Stimulated activated CD4-positive, alpha-beta T cell treated with anti-CD3 and anti-CD28 coated beads, TNF-alpha, amount 100 ng/mL, for 24 hours (primary cell): ENCODE data around the gene TRERF1.

Source experiments
- DNase-seq, 3 experiments: peaks; one replicate each; pipeline ENCODE4 v3.0.0-alpha.2; 2020; ENCODE audit warnings: low read depth in 3 of 3

Gene TRERF1

DNA sequence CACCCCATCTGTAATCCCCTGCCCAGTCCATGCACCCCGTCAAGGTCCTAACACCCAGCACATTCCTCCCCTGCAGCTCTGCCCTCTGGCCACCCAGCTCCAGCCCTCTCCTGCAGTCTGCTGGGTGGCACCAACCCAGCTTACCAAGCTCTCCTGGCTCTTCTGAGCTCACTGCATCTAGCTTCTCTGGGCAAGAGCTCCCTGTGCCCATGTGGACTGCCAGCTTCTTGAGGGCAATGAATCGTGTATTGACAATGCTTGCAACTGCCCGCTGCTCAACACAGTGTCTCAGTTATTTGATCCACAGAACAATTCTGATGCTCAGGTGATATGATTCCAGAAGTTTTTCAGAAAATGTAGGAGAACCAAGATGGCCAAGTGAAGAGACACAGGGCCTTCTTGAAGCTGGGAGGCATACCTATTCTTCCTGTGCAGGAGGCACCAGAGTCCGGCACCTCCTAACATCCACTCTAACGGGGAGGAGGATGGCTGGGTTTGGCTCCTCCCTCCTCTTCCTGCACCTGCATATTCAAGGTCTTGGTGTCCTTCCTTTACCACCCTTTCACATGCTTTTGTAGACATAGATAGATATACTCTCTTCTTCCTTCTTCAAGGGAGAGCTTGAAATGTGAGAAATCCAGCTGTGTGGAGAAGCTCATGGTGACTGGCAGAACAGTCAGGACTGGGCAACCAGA, 85.6 kb downstream of the TRERF1 start:
- DNase-seq = no peak

DNA sequence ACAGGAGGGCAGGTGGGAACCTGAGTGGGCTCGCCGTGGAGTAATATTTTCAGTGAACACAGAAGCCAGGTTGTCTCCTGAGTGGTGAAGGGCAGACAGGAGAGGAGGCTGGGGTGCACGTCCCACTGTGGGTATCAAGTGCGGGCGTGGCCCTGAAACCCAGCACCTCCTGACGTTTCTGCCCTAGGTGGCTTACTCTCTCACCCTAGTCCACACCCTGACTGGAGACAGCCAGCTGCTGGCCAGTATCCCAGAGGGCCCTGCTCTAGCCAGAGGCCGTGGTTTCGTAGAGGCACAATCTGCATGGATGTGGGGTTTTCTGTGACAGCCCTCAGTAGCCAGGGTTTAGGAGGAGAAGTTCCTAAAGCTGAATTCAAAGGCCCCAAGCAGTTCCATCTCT, 86.7 kb downstream of the TRERF1 start:
- no peak for DNase-seq

DNA sequence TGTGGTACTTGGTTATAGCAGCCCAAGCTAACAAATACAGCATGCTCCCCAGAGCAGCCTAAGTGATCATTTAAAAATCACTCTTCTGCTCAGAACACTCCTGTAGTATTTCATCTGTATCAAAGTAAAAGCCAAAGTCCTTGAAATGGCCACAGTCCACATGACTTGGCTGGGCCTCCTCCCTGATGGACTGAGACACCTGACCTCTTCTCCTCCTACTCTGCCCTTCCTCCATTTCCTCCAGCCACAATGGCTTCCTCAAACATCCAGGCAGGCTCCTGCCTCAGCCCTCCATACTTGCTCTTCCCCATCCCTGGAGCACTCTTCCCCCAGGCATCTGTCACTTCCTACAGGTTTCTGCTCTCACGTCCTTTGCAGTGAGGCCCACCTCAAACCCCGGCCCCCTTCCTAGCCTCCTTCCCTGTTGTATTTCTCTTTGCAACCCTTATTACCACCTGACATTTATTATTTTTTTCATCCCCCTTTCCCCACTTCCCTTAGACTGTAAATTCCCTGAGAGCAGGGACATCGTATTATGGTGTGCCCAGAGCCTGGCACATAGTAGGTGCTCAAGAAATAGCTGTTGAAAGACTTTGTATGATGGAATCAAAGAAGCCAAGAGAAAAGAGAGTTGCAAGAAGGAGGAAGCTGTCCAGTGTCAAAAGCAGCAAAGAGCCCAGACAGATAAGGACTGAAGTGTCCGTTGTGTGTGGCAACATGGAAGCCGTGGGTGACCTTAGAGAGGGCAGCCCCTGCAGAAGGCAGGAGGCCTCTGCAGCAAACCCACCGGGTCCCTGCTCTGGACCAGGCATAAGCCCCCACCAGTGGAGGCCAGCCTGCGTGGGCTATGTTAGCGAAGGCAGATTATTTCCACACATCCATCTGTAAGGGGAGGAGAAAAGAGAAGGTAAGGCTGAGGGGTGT, 87.5 kb downstream of the TRERF1 start:
- DNase-seq = no peak

DNA sequence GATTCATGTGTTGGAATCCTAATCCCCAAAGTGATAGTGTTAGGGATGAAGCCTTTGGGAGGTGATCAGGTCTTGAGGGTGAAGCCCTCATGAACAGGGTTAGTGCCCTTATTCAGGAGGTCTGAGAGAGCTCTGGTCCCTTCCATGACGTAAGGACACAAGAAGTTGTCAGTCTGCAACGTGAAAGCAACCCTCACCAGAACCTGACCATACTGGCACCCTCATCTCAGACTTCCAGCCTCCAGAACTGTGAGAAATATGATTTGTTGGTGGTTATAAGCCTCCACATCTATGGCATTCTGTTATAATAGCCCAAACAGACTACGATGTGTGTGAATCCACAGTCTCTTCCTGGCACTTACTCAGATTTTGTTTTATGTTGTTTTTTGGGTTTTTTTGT, 90.7 kb downstream of the TRERF1 start:
- DNase-seq = no peak

DNA sequence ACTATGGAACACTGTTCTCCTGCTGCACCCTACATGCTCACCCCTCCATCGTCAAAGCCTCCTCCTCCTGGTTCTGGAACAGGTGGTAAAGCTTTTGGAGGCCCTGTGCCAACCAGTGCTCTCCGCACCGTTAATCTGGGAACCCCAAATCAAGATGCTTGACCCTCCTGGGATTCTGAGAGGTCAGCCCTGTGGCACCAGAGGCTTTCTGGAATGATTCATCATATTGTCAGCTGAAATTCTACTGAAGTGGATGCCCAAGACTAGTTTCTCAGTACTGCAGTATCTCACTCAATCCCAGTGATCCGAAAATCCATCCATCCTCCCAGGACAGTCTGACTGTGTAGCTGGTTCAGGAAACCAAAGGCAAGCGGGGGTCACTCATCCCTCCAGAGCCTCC, 92.7 kb downstream of the TRERF1 start:
- DNase-seq = no peak

DNA sequence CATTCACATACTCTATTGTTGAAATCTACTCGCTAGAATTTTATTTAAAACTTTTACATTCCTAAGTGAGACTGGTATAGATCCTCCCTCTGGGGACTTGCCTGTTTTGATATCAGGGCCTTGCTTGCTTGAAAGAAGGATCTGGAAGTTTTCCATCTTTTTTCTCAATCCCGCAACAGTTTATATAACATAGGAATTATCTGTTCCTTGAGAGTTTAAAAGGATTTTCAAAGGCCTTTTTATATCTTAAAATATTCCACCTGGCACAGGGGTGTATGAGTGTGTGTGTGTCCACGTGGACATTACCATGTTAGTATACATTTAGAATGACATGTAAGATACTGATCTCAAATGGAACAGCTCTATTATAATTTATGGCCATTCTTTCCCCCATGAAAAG, 96.3 kb downstream of the TRERF1 start:
- DNase-seq = no peak

DNA sequence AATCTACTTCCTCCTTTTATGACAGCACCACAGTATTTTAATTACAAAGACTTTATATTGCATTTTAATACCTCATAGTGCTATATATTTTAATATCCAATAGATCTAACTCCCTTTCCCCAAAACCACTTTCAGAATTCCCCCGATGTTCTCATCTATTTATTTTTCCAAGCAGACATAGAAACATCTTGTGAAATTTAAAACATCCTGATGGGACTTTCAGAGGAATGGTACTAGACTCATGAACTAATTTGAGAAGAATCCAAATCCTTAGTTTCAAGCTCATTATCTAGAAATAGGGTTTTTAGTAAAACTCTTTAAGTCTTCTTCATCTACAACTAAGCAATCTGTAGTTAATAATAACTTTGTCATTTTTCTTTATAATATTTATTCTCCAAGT, 97.0 kb downstream of the TRERF1 start:
- DNase-seq = no peak

DNA sequence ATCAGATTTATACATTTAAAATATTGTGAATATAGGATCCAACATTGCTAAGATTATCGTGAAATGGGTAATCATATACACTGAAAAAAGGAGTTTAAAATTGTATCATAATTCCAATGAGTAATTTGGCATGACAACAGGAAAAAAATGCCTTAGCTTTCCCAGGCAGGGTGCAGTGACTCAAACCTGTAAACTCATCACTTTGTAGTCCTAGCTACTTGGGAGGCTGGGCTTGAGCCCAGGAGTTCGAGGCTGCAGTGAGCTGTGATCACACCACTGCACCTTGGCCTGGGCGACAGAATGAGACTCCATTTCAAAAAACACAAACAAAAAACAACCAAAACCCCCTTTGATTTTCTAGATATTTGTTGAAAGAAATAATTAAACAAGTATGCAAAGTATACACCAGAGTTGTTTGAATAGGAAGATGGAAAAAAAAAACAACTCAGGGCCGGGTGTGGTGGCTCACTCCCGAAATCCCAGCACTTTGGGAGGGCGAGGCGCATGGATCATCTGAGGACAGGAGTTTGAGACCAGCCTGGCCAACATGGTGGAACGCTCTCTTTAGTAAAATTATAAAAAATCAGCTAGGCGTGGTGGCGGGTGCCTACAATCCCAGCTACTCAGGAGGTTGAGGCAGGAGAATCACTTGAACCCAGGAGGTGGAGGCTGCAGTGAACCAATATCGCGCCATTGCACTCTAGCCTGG, 98.7 kb downstream of the TRERF1 start:
- no peak for DNase-seq

DNA sequence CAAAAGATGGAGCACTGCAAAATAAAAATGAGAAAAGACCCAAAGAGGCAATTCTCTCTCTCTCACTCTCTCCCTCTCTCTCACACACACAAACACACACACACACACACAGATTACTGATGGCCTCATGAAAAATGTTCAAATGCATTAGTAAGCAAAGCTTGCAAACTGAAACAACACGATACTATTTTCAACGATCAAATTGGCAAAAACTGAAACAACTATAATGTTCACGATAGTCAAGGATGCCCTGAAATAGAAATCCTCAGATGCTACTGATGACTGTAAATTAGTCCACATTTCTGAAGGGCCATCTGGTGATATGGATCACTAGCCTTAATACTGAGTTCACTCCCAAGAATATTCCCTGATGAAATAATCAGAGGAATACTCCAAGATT, 100.8 kb downstream of the TRERF1 start:
- no peak for DNase-seq

DNA sequence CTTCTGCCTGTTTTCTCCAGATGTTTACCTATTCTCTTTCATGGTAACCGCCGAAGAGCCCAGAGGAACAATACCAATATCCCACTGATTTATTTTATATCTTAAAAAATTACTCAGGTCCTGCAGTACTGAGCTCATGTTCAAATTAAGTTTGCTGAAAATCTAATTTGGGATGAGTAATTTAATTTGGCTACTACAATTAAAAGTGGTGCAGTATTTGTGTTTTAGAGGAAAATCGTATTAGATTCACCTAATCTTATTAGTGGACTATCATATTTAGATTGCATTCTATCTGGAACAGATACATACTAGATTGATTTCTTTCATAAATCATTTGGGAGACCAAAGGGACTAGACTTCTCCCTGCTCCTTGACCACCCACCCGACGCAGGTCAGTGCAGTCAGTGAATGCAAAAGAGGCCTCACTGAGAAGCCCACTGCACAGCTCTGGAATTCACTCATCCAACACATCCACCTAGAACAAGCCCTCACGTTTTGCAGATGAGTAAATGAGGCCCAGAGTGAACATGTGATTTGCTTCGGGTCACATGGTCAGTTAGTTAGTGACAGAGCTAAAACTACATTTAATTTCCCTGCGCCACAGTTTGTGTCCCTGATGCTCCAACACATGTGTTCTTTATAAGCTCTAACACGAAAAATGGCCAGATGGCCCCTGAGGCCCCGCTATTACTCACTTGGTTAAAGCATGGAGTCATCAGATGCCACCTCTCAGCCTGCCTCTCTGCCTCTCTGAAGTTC, 101.8 kb downstream of the TRERF1 start:
- no peak for DNase-seq

DNA sequence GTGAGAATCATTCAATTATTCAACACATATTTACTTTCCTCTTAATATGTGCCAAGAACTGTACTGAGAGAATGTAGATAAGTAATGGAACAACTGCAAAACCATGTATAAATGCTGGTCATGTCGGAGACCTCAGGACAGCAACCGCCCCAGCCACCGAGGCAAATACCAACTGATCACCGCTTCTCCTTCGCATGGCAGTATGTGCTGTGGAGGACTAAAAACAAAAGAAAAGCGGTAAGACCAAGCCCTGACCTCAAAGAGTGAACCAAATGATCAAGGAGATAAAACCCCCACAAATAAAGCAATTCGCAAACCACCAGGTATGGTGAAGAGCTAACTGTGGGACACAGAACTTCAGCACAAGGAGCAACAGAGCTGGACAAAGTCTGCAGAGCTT, 104.3 kb downstream of the TRERF1 start:
- no peak for DNase-seq

DNA sequence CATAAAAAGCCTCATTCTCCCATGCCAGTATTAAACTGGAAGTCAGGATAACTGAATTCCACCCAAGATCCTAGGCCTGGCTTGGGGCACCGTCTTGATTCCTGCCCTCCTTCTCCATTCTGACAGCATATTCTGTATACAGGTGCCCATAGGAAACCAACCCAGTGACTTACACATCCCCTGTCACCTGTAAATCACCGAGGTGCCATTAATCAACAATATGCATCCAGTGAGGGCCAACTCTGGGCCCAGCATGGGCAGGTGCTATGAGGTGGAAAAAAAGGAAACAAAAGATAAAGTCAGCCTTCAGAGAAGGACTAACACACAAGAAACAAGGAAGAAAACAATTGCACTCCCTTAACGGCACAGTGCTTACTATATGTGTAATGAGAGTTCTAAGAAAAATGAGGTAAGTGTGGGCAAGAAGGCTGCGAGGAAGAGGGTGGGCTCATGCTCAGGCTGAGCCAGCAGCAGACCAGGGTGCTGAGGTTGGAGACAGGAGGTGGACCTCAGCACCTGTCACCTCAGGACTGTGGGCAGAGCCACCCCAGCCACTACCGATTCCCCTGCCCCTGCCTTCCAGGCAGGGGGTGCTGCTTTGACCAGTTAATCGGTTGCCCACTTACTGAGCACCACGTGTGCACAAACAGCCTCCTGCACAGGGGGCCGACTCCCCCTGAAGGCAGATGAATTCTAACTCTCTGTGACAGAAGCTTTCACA, 105.9 kb downstream of the TRERF1 start:
- DNase-seq = no peak

DNA sequence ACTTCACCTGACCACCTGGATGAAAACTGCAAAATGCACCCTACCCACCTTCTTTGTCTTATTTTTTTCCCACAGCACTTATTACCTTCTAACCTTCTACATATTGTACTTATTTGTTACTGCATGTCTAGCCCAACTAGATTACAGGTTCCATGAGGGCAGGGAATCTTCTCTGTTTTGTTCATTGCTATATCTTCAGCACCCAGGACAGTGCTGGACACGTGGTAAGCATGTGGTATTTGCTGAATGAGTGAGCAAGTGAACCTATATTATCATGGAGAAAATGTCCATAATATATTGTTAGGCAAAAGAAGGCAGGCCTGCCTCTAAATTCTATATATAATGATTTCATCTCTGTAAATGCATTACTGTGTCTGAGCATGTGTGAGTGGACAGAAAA, 107.0 kb downstream of the TRERF1 start:
- DNase-seq = no peak

DNA sequence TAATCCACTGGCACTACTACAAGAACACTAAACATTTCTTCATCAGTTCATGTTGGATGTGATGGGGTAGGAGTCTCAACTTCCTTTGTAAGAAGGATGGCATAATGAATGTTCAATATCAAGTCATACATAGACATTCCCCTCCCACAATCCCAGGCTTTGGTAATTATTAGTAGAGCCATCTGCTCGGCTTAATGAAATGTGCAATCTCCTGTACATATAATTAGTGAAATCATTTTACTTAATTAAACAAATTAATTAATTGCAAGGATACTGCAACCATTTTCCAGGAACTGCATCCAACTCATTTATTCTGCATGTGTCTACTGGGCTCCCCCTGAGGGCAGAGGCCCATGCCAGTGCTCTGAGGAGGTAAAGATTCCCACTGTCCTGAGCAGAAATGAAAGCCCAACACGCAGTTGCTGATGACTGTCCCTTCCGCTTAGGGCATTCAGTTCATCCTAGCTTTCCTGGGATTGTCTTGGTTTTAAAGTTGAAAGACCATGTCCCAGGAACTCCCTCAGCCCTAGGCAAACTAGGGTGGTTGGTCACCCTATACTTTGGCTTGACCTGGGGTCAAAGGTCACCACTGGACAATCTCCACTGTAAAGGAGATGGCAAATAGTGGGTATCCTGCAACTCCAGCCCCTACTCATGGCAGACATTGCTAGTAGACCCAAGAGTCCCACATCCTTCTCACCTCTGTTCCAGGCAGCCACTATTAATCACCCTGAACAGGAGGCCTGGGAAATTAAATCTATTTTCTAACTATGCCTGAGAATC, 109.8 kb downstream of the TRERF1 start:
- no peak for DNase-seq

DNA sequence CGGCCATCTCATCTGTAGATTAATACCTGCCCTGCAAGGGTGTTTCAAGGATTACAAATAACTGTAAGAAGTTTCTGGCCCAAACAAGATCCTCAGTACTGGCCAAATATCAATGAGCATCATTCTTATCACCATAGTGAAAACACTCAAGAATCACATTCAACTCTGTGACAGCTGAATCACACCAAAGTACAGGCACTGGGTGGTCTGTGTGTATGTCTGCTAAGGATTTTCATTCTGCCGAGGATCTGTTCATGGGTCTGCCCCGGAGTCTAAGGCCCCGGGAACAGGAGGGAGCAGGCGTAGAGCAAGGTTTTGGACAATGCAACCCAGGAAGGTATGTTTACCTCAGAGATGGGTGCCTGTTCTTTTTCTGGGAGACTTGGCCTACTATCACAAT, 110.5 kb downstream of the TRERF1 start:
- DNase-seq = no peak

DNA sequence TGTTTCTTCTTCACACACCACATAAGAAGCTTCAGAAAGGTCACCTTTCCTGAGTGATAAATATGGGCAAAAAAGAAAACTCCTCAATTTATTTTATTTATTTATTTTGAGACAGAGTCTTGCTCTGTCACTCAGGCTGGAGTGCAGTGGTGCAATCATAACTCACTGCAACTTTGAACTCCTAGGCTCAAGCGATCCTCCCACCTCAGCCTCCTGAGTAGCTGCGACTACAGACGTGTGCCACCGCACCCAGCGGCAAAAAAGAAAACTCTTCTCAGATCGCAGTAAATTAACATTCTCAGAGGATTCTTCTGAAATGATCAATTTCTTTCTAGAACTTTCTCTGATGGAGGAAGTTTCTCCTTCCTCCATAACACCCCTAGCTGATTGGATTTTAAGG, 111.2 kb downstream of the TRERF1 start:
- no peak for DNase-seq

DNA sequence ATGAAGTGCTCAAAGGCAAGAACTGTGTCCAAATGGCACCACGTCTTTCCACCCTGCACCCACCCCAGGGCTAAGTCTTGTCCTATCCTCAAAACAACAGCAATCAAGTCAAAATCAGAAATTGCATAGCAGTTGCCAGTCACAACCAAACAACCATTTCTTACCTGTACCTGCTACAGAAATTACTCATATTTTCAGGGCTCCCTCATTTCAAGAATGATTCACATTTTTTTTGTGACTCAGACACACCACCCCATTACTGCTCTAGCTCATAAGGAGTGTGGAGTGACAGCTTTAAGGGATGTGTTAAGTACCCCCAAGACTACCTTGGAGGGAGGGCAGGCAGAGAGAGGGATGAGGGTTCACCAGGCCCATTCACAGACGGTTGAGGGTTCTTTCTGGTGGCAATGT, 111.7 kb downstream of the TRERF1 start:
- peak; percentile 14 to 42 (median 34) for DNase-seq

DNA sequence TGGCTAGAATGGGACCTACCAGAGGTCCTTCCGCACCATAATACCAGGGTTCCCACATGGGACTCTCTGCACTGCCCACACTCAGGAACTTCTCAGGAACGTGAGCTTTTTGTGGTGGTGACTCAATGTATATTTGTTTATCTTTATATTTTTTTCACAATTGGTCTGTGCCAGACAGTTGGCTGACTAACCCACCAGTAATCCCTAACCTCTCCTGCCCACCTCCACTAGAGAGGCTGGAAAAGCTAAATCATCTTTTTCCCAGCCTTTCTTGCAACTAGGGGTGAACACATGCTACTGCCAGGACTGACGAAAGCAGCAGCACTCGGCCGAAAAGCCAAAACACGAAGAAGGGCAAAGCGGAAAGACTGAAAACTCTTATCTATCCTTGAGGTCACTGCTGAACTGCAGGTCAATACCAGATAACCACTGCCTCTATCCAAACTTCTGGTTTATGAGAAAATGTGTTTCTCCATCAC, 112.9 kb downstream of the TRERF1 start:
- peak in 1 of 3 experiments; percentile 22 for DNase-seq

DNA sequence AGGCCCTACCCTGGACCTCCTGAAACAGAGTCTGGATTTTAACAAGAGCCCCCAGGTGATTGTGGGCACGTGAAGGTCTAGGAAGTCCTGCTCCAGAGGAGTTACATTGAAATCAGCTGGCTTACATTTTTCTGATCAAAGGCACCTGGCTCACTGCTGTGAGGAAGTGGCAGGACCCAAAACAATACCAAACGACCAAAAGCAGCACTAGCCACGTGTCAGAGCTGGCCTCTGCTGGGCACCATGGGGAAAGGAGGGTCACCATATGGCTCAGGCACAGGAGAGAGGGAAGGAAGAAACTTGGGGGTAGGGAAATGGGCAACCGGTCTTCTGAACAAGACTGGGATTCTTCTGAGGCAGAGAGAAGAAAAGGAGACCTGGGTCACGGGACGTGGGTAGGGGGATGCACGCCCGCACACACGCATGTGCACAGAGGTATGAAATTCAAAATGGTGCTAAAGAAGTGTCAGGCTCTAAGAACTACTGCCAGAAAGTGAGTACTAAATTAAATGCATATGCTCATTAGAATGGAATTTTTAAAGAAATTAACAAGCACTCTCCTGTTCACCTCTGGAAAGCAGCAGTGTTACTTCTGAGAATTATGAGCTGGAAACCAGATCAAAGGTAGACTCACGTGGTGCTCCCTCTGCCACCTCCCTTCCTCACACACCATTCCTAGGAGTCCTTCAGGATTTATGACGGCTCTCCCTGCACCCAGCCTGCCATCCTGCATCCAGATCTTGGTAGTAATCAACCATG, 113.6 kb downstream of the TRERF1 start:
- no peak for DNase-seq
